ENCODE data around the gene TUBB6.

DNA sequence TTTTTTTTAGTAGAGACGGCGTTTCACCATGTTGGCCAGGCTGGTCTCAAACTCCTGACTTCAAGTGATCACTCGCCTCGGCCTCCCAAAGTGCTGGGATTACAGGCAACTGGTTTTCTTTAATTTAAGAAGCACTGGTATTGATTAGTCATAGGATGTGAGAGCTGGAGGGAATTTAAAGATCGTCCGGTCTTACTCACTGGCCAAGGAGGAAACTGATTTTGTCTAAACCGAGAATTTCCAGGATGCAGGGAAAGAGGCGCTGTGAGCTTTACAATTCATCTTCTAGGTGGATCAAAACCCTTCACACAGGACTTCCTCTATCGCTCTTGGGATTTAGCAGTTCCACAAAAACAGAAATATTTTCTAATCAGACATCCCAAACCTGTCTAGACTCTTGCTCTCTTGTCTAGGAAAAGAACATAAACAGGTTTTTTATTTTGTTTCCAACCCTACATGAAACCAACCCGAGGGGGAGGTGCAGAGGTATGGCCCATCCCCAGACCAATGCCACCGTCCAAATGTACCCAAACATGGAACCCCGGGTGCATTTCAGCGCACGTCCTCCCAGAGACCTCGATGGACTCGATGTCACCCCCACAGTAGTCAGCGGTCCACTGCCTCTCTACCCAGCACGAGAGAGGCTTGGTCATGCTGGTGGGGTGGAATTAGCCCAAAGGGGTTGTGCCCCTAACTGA is 12.5 kb upstream of the TUBB6 start:
- TF ChIP-seq ZNF207 (IDR thresholded peaks at IDR 0.05; ENCODE audit: borderline replicate concordance), result no peak
- TF ChIP-seq RAD21 (CRISPR knock-in tag; IDR thresholded peaks at IDR 0.05), result no peak
- no peak for TF ChIP-seq ATF7 (IDR thresholded peaks at IDR 0.05)
- no peak for TF ChIP-seq ATF7 (CRISPR knock-in tag; IDR thresholded peaks at IDR 0.05)
- TF ChIP-seq DPF2 (CRISPR knock-in tag; IDR thresholded peaks at IDR 0.05; ENCODE audit: borderline replicate concordance, low read depth), result no peak
- no peak for TF ChIP-seq ZNF570 (CRISPR knock-in tag; IDR thresholded peaks at IDR 0.05; ENCODE audit: borderline replicate concordance)
- no peak for TF ChIP-seq SMAD3 (CRISPR knock-in tag; IDR thresholded peaks at IDR 0.05)
- TF ChIP-seq CENPX (CRISPR knock-in tag; IDR thresholded peaks at IDR 0.05), result no peak
- no peak for TF ChIP-seq CCDC6 (CRISPR knock-in tag; IDR thresholded peaks at IDR 0.05)
- TF ChIP-seq, protein P1, sequence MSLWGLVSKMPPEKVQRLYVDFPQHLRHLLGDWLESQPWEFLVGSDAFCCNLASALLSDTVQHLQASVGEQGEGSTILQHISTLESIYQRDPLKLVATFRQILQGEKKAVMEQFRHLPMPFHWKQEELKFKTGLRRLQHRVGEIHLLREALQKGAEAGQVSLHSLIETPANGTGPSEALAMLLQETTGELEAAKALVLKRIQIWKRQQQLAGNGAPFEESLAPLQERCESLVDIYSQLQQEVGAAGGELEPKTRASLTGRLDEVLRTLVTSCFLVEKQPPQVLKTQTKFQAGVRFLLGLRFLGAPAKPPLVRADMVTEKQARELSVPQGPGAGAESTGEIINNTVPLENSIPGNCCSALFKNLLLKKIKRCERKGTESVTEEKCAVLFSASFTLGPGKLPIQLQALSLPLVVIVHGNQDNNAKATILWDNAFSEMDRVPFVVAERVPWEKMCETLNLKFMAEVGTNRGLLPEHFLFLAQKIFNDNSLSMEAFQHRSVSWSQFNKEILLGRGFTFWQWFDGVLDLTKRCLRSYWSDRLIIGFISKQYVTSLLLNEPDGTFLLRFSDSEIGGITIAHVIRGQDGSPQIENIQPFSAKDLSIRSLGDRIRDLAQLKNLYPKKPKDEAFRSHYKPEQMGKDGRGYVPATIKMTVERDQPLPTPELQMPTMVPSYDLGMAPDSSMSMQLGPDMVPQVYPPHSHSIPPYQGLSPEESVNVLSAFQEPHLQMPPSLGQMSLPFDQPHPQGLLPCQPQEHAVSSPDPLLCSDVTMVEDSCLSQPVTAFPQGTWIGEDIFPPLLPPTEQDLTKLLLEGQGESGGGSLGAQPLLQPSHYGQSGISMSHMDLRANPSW (CRISPR knock-in tag; IDR thresholded peaks at IDR 0.05; ENCODE audit: borderline replicate concordance), result no peak
- no peak for TF ChIP-seq EZH2 (conservative IDR thresholded peaks at IDR 0.05; ENCODE audit: low read depth, low read length)
- TF ChIP-seq ATF1 (CRISPR knock-in tag; IDR thresholded peaks at IDR 0.05), result no peak
- no peak for TF ChIP-seq ATF2 (CRISPR knock-in tag; IDR thresholded peaks at IDR 0.05)
- no peak for TF ChIP-seq ZNF543 (CRISPR knock-in tag; IDR thresholded peaks at IDR 0.05)
- no peak for TF ChIP-seq BHLHE40 (IDR thresholded peaks at IDR 0.05; ENCODE audit: low read length)

Measured in HepG2 (cell line).